GM19468 (cell line): ENCODE measurements around the gene WNT1.
A peak's percentile ranks its signal among the peaks of the same experiment; 100 is the strongest.

Experiments
- ATAC-seq: cut with Tn5 transposase; IDR thresholded peaks from one replicate; pipeline ENCODE4 v1.9.1; 2021; ENCODE audit warnings: mild to moderate bottlenecking, moderate library complexity, moderate number of reproducible peaks; ENCODE audit not compliant: unreplicated experiment; ENCODE audit errors: extremely low read depth

WNT1 gene

GRCh38 chr12:48998497-48999353, 20.6 kb downstream of the WNT1 start:
- no peak for ATAC-seq

GRCh38 chr12:48999371-49000131, 21.4 kb downstream of the WNT1 start, which contains the start of gene DDN:
DDN (minus strand) TSS chr12:48999375; CDS start chr12:48999287, 88 bp downstream.
- no peak for ATAC-seq

GRCh38 chr12:49000346-49000745, 22.2 kb downstream of the WNT1 start:
- ATAC-seq: no peak

- no peak for ATAC-seq
Observed at GRCh38 chr12:49008943-49009342, 30.8 kb downstream of the WNT1 start.

- no peak for ATAC-seq
Observed at GRCh38 chr12:49010092-49010668, 32.1 kb downstream of the WNT1 start.

- ATAC-seq: no peak
Observed at GRCh38 chr12:49012739-49013138, 34.6 kb downstream of the WNT1 start.

- ATAC-seq: no peak
Observed at GRCh38 chr12:49013428-49013827, 35.3 kb downstream of the WNT1 start.

GRCh38 chr12:49014547-49014946, 36.4 kb downstream of the WNT1 start:
- no peak for ATAC-seq

GRCh38 chr12:49015196-49015595, 37.1 kb downstream of the WNT1 start:
- no peak for ATAC-seq

- no peak for ATAC-seq
Observed at GRCh38 chr12:49017891-49018260, 39.8 kb downstream of the WNT1 start.

GRCh38 chr12:49018261-49019119, 40.4 kb downstream of the WNT1 start, which contains the start of gene PRKAG1:
PRKAG1 (minus strand) TSS chr12:49018776; CDS start chr12:49018740, 36 bp downstream.
- peak; percentile 73 for ATAC-seq

GRCh38 chr12:49019120-49019430, 41.0 kb downstream of the WNT1 start:
- no peak for ATAC-seq

- no peak for ATAC-seq
Observed at GRCh38 chr12:49019443-49020324, 41.6 kb downstream of the WNT1 start.

GRCh38 chr12:49020441-49020840, 42.3 kb downstream of the WNT1 start:
- no peak for ATAC-seq

- ATAC-seq: no peak
Observed at GRCh38 chr12:49021292-49021915, 43.3 kb downstream of the WNT1 start.

- ATAC-seq: no peak
Observed at GRCh38 chr12:49022558-49023178, 44.5 kb downstream of the WNT1 start.

GRCh38 chr12:49023812-49024211, 45.7 kb downstream of the WNT1 start:
- ATAC-seq: no peak

GRCh38 chr12:49024543-49024942, 46.4 kb downstream of the WNT1 start:
- no peak for ATAC-seq
